GM19372 (cell line): ENCODE measurements around the gene KCTD4.
"Not testable (repeated sequence)": the region's sequence is repeated elsewhere in the genome, so short reads cannot be mapped to it uniquely, and the experiment has no call there.

Experiments used
- ATAC-seq: cut with Tn5 transposase; IDR thresholded peaks from one replicate; pipeline ENCODE4 v1.9.1; 2021; ENCODE audit warnings: mild to moderate bottlenecking, low read depth, moderate library complexity; ENCODE audit not compliant: unreplicated experiment

The KCTD4 gene

GRCh38 chr13:45200701-45201232, at the start of gene KCTD4:
Gene KCTD4 (minus strand): TSS chr13:45201045. CDS start chr13:45194567, 6,478 bp downstream.
- ATAC-seq = no peak

- ATAC-seq = no peak
These were observed 48.8 kb upstream of the KCTD4 start for GRCh38 chr13:45249662-45250061.

GRCh38 chr13:45244736-45245135, 43.9 kb upstream of the KCTD4 start:
- not testable (repeated sequence) for ATAC-seq

GRCh38 chr13:45243077-45243476, 42.2 kb upstream of the KCTD4 start:
- no peak for ATAC-seq

GRCh38 chr13:45242524-45242923, 41.7 kb upstream of the KCTD4 start:
- ATAC-seq = no peak

GRCh38 chr13:45242070-45242469, 41.2 kb upstream of the KCTD4 start:
- no peak for ATAC-seq

- ATAC-seq = no peak
These were observed 39.3 kb upstream of the KCTD4 start for GRCh38 chr13:45240143-45240542.

- no peak for ATAC-seq
These were observed 38.3 kb upstream of the KCTD4 start for GRCh38 chr13:45238945-45239795.

GRCh38 chr13:45232591-45232990, 31.7 kb upstream of the KCTD4 start:
- no peak for ATAC-seq

GRCh38 chr13:45231722-45232121, 30.9 kb upstream of the KCTD4 start:
- ATAC-seq = no peak

GRCh38 chr13:45231305-45231704, 30.5 kb upstream of the KCTD4 start:
- no peak for ATAC-seq

- ATAC-seq = no peak
These were observed 28.3 kb upstream of the KCTD4 start for GRCh38 chr13:45229172-45229571.

- ATAC-seq = no peak
These were observed 27.2 kb upstream of the KCTD4 start for GRCh38 chr13:45228002-45228401.

- no peak for ATAC-seq
These were observed 25.2 kb upstream of the KCTD4 start for GRCh38 chr13:45226024-45226423.

- ATAC-seq = no peak
These were observed 24.5 kb upstream of the KCTD4 start for GRCh38 chr13:45225370-45225769.

GRCh38 chr13:45224176-45224575, 23.3 kb upstream of the KCTD4 start:
- ATAC-seq = no peak

GRCh38 chr13:45222919-45223318, 22.1 kb upstream of the KCTD4 start:
- ATAC-seq = no peak

GRCh38 chr13:45222516-45222915, 21.7 kb upstream of the KCTD4 start:
- ATAC-seq = no peak

- no peak for ATAC-seq
These were observed 19.6 kb upstream of the KCTD4 start for GRCh38 chr13:45220403-45220802.

GRCh38 chr13:45219938-45220375, 19.1 kb upstream of the KCTD4 start:
- no peak for ATAC-seq

- no peak for ATAC-seq
These were observed 18.5 kb upstream of the KCTD4 start for GRCh38 chr13:45219123-45219891.
